MCF 10A (cell line): ENCODE data around the gene CPSF4L. TPM values are rescaled to one million over a fixed set of nuclear protein-coding genes. Genes with fewer than 3 reads are reported as not detected.

Experiments used
- BruUV-seq: library from RNA; stranded (reverse); fragments of 400-500 nt; replicated peaks from 2 replicates; lab custom pipeline; 2021; lab: Mats Ljungman, UMichigan
- CTCF ChIA-PET: fragments of 300-600 bp; sonication (Branson Sonifier 250); formaldehyde crosslinking; extraction: SDS; loops from one replicate; lab custom pipeline; 2021; ENCODE audit warnings: antibody characterized with exemption, inconsistent platforms; lab: Yijun Ruan, JAX
- POLR2A ChIA-PET: fragments of 300-600, 350-650 bp; sonication (Branson Sonifier 250); formaldehyde crosslinking; extraction: SDS; loops from one replicate; lab custom pipeline; 2020; ENCODE audit warnings: antibody characterized with exemption, inconsistent platforms; lab: Yijun Ruan, JAX
- DNase-seq: peaks from one replicate; pipeline ENCODE4 v3.0.0-alpha.2; 2018; ENCODE audit not compliant: unreplicated experiment
- H3K27ac Mint-ChIP-seq: one replicate; pipeline ENCODE4 v1.8.0; 2022; ENCODE audit warnings: mild to moderate bottlenecking, low read depth, mixed read lengths; ENCODE audit not compliant: unreplicated experiment
- H3K27me3 Mint-ChIP-seq: one replicate; pipeline ENCODE4 v1.8.0; 2022; ENCODE audit warnings: mixed read lengths; ENCODE audit not compliant: insufficient read depth, unreplicated experiment
- H3K36me3 Mint-ChIP-seq: one replicate; pipeline ENCODE4 v1.8.0; 2022; ENCODE audit warnings: mild to moderate bottlenecking, moderate library complexity, mixed read lengths; ENCODE audit not compliant: insufficient read depth, unreplicated experiment
- H3K4me1 Mint-ChIP-seq: one replicate; pipeline ENCODE4 v1.8.0; 2022; ENCODE audit warnings: mixed read lengths; ENCODE audit not compliant: insufficient read depth, unreplicated experiment
- H3K4me3 Mint-ChIP-seq: one replicate; pipeline ENCODE4 v1.8.0; 2022; ENCODE audit warnings: mild to moderate bottlenecking, moderate library complexity, mixed read lengths; ENCODE audit not compliant: unreplicated experiment
- H3K9me3 Mint-ChIP-seq: one replicate; pipeline ENCODE4 v1.8.0; 2022; ENCODE audit warnings: mixed read lengths; ENCODE audit not compliant: unreplicated experiment
- intact Hi-C: fragments of 100-400 bp; cut with micrococcal nuclease; formaldehyde crosslinking; loops from 2 replicates; pipeline ENCODE4 v1.14.1; 2022
- total RNA-seq: library from RNA; stranded (reverse); gene quantifications from 2 replicates; pipeline ENCODE4 v1.2.3, GENCODE V29; 2022
- TF ChIP-seq, protein P1 (sequence below): fragments of 200-600 bp; IDR thresholded peaks from one replicate; pipeline ENCODE4 v1.8.0; 2022; ENCODE audit warnings: antibody characterized with exemption, mild to moderate bottlenecking; ENCODE audit not compliant: unreplicated experiment

Gene CPSF4L
- total RNA-seq, 1 experiment from 2014 or later = not detected

DNA sequence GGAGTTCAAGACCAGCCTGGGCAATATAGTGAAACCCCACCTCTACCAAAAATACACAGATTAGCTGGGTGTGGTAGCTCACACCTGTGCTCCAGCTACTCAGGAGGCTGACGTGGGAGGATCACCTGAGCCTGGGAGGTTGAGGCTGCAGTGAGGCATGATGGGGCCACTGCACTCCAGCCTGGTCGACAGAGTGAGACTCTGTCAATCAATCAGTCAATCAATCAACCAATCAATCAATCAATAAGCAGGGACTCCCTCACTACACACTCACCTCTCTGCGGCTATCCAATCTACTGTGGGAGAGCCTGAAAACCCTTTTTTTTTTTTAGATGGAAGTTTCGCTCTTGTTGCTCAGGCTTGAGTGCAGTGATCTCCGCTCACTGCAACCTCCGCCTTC lies 31.6 kb downstream of the CPSF4L start:
- DNase-seq = no peak
- no TSS peak for BruUV-seq
- H3K4me3 Mint-ChIP-seq = no peak overlapping the region
- H3K9me3 Mint-ChIP-seq = no peaks in the 10 kb centered on the region
- intact Hi-C loops = no loop called here
- no peaks in the 10 kb centered on the region for H3K27me3 Mint-ChIP-seq
- H3K36me3 Mint-ChIP-seq = peaks cover 12% of the 10 kb centered on the region
- peaks cover 41% of the 10 kb centered on the region for H3K4me1 Mint-ChIP-seq
- TF ChIP-seq, protein P1, sequence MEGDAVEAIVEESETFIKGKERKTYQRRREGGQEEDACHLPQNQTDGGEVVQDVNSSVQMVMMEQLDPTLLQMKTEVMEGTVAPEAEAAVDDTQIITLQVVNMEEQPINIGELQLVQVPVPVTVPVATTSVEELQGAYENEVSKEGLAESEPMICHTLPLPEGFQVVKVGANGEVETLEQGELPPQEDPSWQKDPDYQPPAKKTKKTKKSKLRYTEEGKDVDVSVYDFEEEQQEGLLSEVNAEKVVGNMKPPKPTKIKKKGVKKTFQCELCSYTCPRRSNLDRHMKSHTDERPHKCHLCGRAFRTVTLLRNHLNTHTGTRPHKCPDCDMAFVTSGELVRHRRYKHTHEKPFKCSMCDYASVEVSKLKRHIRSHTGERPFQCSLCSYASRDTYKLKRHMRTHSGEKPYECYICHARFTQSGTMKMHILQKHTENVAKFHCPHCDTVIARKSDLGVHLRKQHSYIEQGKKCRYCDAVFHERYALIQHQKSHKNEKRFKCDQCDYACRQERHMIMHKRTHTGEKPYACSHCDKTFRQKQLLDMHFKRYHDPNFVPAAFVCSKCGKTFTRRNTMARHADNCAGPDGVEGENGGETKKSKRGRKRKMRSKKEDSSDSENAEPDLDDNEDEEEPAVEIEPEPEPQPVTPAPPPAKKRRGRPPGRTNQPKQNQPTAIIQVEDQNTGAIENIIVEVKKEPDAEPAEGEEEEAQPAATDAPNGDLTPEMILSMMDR = no peak
- H3K27ac Mint-ChIP-seq = peak overlapping the region; percentile 39
- CTCF ChIA-PET = interaction anchor here (0.6 to 2.6 kb wide), 5 partner anchors 16 to 671 kb away, joined by 3 to 13 read pairs (median 4); no protein-coding TSS in a partner anchor
- POLR2A ChIA-PET = interaction anchor here (1.5 to 8.8 kb wide), 4 partner anchors 22 to 641 kb away, joined by 3 to 148 read pairs (median 46); partner anchors contain the start of genes CDC42EP4 and COG1

DNA sequence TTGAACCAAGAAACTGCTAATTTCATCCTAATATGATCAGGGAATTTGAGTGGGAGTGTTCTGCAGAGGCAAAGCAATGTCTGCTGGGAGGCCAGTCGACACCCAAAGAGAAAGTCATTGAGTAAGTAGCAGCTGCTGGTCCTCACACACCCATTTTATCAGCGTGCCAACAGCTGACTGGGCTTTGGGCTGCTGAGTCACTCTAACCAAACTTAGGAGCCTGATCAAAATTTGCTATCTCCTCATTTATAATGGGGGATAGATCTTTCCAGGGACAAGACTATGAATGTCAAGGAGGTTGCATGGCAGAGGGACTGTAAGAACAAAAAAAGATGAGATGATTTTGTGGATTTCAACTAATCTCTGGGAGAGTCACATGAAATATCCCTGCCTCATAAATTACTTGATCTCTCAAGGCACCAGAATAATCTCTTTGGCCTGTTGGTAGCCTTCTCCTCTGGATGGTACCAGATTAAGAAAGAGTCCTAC lies 32.9 kb downstream of the CPSF4L start:
- no TSS peak for BruUV-seq
- Mint-ChIP-seq H3K27me3 (no peaks in the 10 kb centered on the region), H3K27ac (peak overlapping the region; percentile 49), H3K36me3 (peaks cover 12% of the 10 kb centered on the region), H3K4me1 (peaks cover 48% of the 10 kb centered on the region), H3K4me3 (peak overlapping the region; percentile 42), H3K9me3 (no peaks in the 10 kb centered on the region)
- CTCF ChIA-PET = interaction anchor here (0.7 to 2.1 kb wide), 5 partner anchors 19 to 896 kb away, joined by 3 to 9 read pairs (median 3); no protein-coding TSS in a partner anchor
- peak; percentile 85 for DNase-seq
- POLR2A ChIA-PET = interaction anchor here (0.8 to 8.8 kb wide), 8 partner anchors 11 to 640 kb away, joined by 3 to 148 read pairs (median 5); partner anchors contain the start of genes CDC42EP4 and COG1
- TF ChIP-seq, protein P1 = no peak
- intact Hi-C loops = no loop called here

DNA sequence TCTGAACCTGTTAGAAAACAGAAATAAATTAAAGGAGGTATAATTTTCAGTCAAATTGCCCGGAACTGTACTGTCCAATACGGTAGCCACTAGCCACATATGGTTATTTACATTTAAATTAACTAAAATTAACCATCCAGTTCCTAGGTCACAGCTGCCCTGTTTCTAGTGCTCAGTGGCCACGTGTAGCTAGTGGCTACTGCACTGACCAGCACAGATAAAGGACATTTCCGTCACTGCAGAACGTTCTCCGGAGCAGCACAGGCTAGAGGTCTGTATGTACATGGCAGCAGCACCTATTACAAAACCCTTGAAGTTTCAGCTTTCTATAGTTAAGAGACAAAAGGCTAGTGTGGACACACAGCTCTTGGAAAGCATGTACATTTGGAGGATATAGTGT lies 33.7 kb downstream of the CPSF4L start:
- ChIA-PET CTCF (interaction anchor here (0.7 to 2.1 kb wide), 7 partner anchors 27 to 896 kb away, joined by 3 to 9 read pairs (median 3); no protein-coding TSS in a partner anchor), POLR2A (interaction anchor here (0.7 to 8.8 kb wide), 10 partner anchors 10 to 974 kb away, joined by 3 to 148 read pairs (median 5); partner anchors contain the start of genes CDC42EP4 and COG1)
- no peaks in the 10 kb centered on the region for H3K9me3 Mint-ChIP-seq
- intact Hi-C loops = no loop called here
- TF ChIP-seq, protein P1 = no peak
- no peak for DNase-seq
- peak overlapping the region; percentile 39 for H3K27ac Mint-ChIP-seq
- H3K27me3 Mint-ChIP-seq = no peaks in the 10 kb centered on the region
- H3K4me3 Mint-ChIP-seq = no peak overlapping the region
- BruUV-seq = no TSS peak
- peaks cover 42% of the 10 kb centered on the region for H3K4me1 Mint-ChIP-seq
- H3K36me3 Mint-ChIP-seq = peaks cover 14% of the 10 kb centered on the region

DNA sequence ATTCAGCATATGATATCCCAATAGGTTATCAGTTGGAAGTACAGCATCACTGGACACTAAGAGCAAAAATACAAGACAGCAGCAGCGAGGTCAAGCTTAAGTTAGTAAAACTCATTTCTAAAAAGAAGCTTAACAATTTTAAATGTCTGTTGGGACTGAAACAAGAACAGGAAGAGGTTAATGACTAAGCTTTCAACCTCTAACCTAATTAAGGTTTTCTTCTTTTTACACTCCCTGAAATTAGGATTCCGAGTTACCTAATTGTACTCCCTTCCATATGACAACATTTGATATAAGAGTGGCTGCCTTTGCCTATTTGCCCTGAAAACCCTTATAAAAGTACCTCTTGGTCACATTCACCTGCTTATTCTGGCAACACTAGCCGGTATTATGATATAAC lies 34.3 kb downstream of the CPSF4L start:
- DNase-seq = no peak
- Mint-ChIP-seq H3K9me3 (no peaks in the 10 kb centered on the region), H3K27ac (peak overlapping the region; percentile 39), H3K36me3 (peaks cover 20% of the 10 kb centered on the region), H3K27me3 (no peaks in the 10 kb centered on the region), H3K4me3 (peak overlapping the region; percentile 28), H3K4me1 (peaks cover 40% of the 10 kb centered on the region)
- no TSS peak for BruUV-seq
- intact Hi-C loops = no loop called here
- POLR2A ChIA-PET = interaction anchor here (0.7 to 8.8 kb wide), 7 partner anchors 15 to 974 kb away, joined by 3 to 148 read pairs (median 5); partner anchors contain the start of genes CDC42EP4 and COG1
- CTCF ChIA-PET = interaction anchor here (0.7 to 2.1 kb wide), 4 partner anchors 28 to 501 kb away, joined by 3 to 9 read pairs (median 5); no protein-coding TSS in a partner anchor
- TF ChIP-seq, protein P1 = no peak
